GM21515 (cell line): Measurements from ENCODE around the gene SGPP1.
"Not testable (repeated sequence)": the region's sequence is repeated elsewhere in the genome, so short reads cannot be mapped to it uniquely, and the experiment has no call there.

Experiments
- ATAC-seq: cut with Tn5 transposase; IDR thresholded peaks from one replicate; pipeline ENCODE4 v1.9.1; 2021; ENCODE audit not compliant: unreplicated experiment

SGPP1 gene

DNA sequence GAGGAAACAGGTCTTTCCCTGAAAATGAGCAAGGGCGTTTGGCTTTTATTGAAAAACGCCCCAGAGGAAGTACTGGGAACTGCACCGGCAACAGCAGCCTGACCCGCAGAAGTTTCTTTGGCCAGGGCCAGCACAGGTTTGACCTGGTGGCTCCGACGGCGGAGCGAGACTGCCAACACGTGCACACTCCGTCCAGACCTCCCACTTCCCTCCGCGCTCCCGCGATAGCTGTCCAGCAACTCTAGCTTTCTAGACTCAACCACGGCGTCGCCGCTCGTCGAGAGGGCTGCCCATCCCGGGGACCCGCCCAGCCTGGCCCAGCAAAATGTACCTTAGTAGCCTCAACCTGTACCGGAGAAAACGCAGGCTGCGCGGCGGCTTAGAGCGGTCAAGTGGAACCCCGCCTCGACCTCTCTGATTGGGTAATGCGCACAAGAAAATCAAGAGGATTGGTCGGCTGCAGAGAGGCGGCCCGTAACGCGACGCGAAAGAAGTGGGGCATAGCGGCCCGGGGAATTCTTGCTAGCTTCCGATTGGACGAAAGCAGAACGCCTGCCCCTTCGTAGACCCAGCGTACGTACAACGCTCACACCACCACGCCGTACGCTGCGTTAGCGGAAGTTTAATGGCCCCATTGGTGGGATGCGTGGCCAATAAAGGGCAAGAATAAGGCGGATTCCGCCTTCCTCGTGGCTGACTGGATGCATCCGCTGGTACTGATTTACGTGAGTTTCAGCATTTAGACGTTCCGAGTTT, 86.2 kb downstream of the SGPP1 start, which contains the start of gene WDR89:
Gene WDR89, minus strand, starts transcription at position 399 of the 756 bp plus-strand sequence. CDS start 41,929 bp downstream, outside the sequence.
- ATAC-seq = peak; percentile 92

DNA sequence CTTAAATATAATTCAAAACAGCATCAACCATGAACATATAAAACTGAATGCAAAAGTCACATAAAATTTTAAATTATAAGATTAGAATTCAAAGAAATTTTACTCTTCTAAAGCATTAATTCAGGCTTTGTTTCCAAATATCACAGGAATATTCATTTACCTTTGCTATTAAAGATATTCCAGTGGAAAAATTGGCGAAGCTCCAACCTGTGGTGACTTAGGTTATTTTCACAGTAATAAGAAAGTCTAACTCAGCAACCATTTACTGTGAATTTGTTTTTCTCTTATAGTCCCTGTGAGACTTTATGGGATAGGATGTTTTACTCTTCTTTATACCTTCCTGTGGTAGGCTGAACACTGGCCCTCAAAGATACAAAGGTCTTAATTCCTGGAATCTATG, 89.4 kb downstream of the SGPP1 start:
- no peak for ATAC-seq

DNA sequence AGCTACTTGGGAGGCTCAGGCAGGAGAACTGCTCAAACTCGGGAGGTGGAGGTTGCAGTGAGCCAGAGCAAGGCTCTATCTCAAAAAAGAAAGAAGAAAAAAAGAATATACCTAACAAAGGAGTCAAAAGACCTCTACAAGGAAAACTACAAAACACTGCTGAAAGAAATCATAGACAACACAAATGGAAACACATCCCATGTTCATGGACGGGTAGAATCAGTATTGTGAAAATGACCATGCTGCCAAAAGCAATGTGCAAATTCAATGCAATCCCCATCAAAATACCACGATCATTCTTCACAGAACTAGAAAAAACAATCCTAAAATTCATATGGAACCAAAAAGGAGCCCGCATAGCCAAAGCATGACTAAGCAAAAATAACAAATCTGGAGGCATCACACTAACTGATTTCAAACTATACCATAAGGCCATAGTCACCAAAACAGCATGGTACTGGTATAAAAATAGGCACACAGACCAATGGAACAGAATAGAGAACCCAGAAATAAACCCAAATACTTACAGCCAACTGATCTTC, 91.7 kb downstream of the SGPP1 start:
- ATAC-seq = not testable (repeated sequence)
